IPS-NIHi11 (cell line): ENCODE results near the gene PROS1.

Source experiments
- DNase-seq: peaks from one replicate; pipeline ENCODE4 v3.0.0; 2012; ENCODE audit warnings: mixed read lengths, low spot score

PROS1 gene

GRCh38 chr3:93973131-93974126, at the start of gene PROS1:
PROS1 (minus strand) TSS chr3:93973896; CDS start chr3:93973749, 147 bp downstream.
- DNase-seq = peak; percentile 73

GRCh38 chr3:94020293-94020692, 46.6 kb upstream of the PROS1 start:
- DNase-seq = no peak

- no peak for DNase-seq
Measured at GRCh38 chr3:94019659-94020058, 46.0 kb upstream of the PROS1 start.

DNA sequence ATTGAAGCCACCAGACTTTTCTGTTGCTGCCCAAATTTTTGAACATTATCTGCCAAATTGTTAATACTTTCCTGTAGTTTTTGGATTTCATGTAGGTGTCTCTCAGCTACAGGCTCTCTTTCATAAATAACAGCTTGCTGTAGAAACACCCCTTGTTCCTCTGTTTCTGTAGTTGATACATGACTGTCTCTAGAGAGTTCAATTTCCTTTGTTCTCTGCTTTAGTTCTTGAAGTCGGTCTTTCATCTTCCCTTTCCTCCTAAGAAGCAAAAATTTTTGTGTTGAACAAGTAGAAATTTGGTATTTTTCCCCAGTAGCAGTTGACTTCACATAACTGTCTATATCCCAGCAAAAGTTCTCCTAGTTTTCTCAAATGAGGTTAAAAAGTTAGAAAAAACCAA, 41.3 kb upstream of the PROS1 start:
- DNase-seq = no peak

DNA sequence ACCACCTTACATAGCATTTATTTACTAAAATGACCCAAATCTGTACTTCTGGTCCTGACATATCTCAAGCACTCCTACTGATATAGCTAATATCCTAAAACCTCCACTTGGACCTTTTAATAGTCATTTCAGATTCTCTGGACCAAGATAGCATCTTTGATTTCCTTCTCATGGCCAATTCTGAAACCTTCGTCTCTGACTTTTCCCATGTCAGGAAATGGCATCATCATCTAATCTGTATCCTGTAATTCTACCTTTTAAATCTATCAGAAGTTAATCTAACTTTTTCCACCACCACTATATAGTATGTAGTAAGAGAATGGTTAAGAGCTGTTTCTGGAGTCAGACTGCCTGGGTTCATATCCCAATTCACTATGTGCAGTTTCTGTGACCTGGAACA, 38.5 kb upstream of the PROS1 start:
- no peak for DNase-seq

GRCh38 chr3:94011233-94011711, 37.6 kb upstream of the PROS1 start:
- DNase-seq = no peak

GRCh38 chr3:94009608-94010007, 35.9 kb upstream of the PROS1 start:
- DNase-seq = no peak

- DNase-seq = no peak
Measured at GRCh38 chr3:94008253-94008652, 34.6 kb upstream of the PROS1 start.

DNA sequence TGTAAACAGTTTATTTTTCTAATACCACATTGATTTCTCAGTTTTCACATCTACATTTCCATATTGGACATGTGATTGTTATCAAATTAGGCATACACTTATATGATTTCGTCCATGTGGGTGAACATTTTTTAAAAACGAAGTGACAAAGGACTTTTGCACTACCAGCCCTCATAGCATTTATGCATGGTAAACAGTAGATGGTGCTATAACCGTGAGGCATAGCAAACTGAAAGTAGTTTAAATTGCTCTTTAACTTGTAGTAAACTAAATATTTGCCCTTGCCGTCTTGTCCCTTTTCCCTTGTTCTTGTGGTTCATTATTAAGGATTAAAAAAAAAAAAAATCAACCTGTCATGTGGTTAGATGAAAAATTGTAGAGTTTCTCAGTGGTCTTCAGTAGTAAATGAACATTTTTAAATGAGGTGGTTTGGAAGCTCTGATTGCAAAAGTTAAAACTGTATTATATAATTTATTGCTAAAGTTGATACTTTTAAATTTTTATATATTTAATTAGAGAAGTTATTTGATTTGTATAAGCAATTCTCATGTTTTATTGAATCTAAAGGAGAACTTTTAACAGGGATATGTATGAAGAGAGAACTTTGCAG, 30.7 kb upstream of the PROS1 start:
- DNase-seq = peak; percentile 23

DNA sequence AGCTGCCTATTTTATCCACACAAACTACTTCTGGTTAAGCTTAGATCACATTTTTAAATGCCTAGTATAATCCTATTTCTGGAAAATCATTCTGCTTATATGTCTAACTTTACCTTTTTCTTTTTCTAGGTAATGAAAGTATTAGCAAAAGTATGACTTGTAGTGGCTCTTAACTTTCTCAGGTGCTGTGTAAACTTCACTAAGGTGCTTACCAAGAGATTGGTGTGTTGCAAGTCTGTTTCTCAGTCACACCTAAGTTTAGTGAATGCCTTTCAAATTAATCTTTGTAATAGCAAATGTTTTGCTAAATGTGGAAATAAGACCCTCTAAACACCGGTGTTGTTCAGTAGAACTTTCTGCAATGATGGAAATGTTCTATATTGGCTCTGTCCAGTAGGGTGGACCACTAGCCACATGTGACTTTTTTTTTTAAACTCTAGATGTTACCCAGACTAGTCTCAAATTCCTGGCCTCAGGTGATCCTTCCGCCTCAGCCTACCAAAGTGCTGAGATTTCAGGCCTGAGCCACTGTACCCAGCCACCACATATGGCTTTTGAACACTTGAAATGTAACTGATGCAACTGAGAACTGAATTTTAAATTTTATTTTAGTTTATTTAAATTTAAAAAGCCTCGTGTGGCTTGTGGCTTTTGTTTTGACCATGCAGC, 28.3 kb upstream of the PROS1 start:
- DNase-seq = no peak

DNA sequence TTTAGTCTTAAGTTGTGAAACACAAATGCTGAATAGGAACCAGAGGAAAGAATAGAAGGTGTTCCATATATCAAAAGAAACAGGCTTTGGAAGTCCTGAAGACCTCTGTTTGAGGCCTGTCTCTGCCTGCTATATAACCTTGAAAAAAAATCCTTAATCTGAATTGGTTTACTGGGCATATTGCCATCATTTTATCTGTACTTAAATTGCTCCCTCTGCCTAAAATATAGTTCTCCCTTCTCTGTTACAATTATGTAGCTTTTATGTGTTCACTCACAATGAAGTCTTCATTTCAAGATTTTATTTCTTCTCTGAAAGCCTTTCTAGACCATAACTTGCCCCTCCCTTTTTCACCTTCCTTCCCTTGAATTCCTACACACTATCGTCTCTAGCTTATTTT, 27.5 kb upstream of the PROS1 start:
- DNase-seq = no peak

DNA sequence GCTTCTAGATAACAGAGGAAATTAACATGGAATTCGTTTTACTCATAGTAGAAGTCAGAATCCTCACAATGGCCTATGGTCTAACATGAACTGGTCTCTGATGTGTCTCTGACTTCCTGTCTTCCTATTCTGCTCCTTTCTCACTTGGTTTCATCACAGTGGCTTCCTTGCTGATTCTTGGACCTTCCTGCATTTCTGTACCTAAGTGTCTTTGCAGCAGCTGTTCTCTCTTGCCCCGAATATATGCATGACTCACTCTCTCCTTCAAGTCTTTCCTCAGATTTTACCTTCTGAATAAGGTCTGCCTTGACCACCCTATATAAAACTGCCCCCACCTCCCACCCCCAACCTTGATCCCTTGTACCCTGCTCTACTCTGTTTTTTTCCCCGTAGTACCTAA, 20.4 kb upstream of the PROS1 start:
- no peak for DNase-seq

GRCh38 chr3:93992207-93992606, 18.5 kb upstream of the PROS1 start:
- no peak for DNase-seq

DNA sequence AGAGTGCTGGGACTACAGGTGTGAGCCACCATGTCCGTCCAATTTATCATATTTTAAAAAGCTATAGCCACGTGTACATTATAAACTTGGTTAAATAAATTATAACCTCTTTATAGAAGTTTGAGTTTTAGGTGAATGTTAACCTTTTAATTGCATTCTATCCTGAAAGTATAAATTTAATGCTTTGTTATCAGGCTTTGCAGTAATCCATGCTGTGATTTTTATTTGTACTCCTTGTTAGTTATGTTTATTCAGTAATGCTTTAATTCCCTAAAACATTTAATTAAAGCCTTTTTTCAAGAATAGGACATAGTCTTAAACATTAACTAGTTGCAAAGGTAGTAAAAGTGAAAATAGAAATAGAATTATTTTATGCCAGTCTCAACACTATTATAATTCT, 17.9 kb upstream of the PROS1 start:
- no peak for DNase-seq

- DNase-seq = peak; percentile 8
Measured at GRCh38 chr3:93989241-93989640, 15.5 kb upstream of the PROS1 start.

GRCh38 chr3:93988764-93989163, 15.1 kb upstream of the PROS1 start:
- DNase-seq = no peak

GRCh38 chr3:93988283-93988682, 14.6 kb upstream of the PROS1 start:
- DNase-seq = no peak

- DNase-seq = no peak
Measured at GRCh38 chr3:93984618-93985017, 10.9 kb upstream of the PROS1 start.

DNA sequence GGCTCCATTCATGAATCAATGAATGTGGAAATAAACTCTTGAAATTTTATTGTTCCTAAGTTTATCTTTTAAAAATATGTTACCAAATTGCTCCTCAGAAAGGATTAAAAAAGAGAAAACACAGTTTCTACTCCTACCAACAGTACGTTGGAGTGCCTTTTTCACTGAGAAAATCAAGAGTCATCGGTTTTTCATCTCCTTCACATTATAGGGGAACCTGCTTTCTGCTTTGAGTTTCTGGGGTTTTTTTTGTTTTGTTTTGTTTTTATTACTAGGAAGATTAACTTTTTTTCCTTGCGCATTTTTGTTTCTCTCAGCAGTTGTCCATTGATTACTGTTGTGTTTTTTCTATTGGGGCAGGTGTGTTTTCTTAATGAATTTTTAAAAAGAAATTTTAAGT, 9.7 kb upstream of the PROS1 start:
- DNase-seq = no peak

GRCh38 chr3:93981649-93982048, 8.0 kb upstream of the PROS1 start:
- DNase-seq = no peak

GRCh38 chr3:93979850-93980676, 6.4 kb upstream of the PROS1 start, which contains the start of gene ARL13B:
ARL13B (plus strand) TSS chr3:93980155; CDS start chr3:93980424, 269 bp downstream.
- peak; percentile 96 for DNase-seq

DNA sequence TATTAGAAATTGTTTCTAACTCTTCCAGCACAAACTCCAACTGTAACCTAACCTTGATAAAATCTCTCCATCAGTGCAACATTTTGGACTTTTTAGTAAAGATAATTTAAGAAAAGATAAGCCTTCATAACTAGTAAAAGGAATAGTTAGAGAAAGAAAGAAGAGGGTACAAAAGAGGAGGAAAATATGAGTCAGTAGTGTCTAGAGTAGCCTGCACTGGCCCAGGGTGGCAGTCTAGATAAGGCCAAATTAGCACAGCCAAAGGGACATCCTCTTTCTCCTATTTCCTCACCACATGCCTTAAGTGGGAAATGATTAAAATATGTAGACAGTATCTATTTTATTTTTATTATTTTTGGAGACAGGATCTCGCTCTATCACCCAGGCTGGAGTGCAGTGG, 3.7 kb downstream of the PROS1 start:
- DNase-seq = no peak
